Glutamatergic neuron (in vitro differentiated cells): ENCODE data around the gene GFOD1. TPM values are rescaled to one million over a fixed set of nuclear protein-coding genes. Genes with fewer than 3 reads are reported as not detected.

Source experiments
- DNase-seq: peaks from one replicate; pipeline ENCODE4 v3.0.0; 2022
- H3K27ac Mint-ChIP-seq: one replicate; pipeline ENCODE4 v1.8.0; 2020; ENCODE audit warnings: mild to moderate bottlenecking, mixed read lengths, inconsistent platforms; ENCODE audit not compliant: unreplicated experiment
- H3K27me3 Mint-ChIP-seq: one replicate; pipeline ENCODE4 v1.8.0; 2020; ENCODE audit warnings: mild to moderate bottlenecking, moderate library complexity, mixed read lengths, inconsistent platforms; ENCODE audit not compliant: unreplicated experiment
- H3K36me3 Mint-ChIP-seq: one replicate; pipeline ENCODE4 v1.8.0; 2020; ENCODE audit warnings: mild to moderate bottlenecking, mixed read lengths, inconsistent platforms; ENCODE audit not compliant: unreplicated experiment
- H3K4me1 Mint-ChIP-seq: one replicate; pipeline ENCODE4 v1.8.0; 2020; ENCODE audit warnings: mild to moderate bottlenecking, low read depth, mixed read lengths, inconsistent platforms; ENCODE audit not compliant: unreplicated experiment
- H3K4me3 Mint-ChIP-seq: one replicate; pipeline ENCODE4 v1.8.0; 2020; ENCODE audit warnings: mild to moderate bottlenecking, mixed read lengths, inconsistent platforms; ENCODE audit not compliant: unreplicated experiment
- H3K9me3 Mint-ChIP-seq: one replicate; pipeline ENCODE4 v1.8.0; 2020; ENCODE audit warnings: mild to moderate bottlenecking, moderate library complexity, mixed read lengths, inconsistent platforms; ENCODE audit not compliant: unreplicated experiment
- total RNA-seq: library from RNA; stranded (reverse); fragmentation: NEBNext Ultra II Directional; extraction: Animal tissue kit (Norgen Biotek cat#: 25700); gene quantifications from one replicate; pipeline ENCODE4 v1.2.1, GENCODE V29; 2021; ENCODE audit not compliant: unreplicated experiment
- TF ChIP-seq, protein P1 (sequence below): fragments of 200-600 bp; sonication (generic); IDR thresholded peaks from one replicate; pipeline ENCODE4 v1.5.0; 2021; ENCODE audit not compliant: partially characterized antibody, unreplicated experiment

Gene GFOD1
- total RNA-seq, 1 donor from 2014 or later, result 4.1 TPM

- peaks cover 6% of the 10 kb centered on the region for H3K27me3 Mint-ChIP-seq
- no peaks in the 10 kb centered on the region for H3K9me3 Mint-ChIP-seq
- H3K36me3 Mint-ChIP-seq, result no peaks in the 10 kb centered on the region
- DNase-seq, result no peak
- H3K4me3 Mint-ChIP-seq, result no peak overlapping the region
- H3K4me1 Mint-ChIP-seq, result peaks cover 21% of the 10 kb centered on the region
- peak overlapping the region; percentile 66 for H3K27ac Mint-ChIP-seq
- TF ChIP-seq, protein P1, sequence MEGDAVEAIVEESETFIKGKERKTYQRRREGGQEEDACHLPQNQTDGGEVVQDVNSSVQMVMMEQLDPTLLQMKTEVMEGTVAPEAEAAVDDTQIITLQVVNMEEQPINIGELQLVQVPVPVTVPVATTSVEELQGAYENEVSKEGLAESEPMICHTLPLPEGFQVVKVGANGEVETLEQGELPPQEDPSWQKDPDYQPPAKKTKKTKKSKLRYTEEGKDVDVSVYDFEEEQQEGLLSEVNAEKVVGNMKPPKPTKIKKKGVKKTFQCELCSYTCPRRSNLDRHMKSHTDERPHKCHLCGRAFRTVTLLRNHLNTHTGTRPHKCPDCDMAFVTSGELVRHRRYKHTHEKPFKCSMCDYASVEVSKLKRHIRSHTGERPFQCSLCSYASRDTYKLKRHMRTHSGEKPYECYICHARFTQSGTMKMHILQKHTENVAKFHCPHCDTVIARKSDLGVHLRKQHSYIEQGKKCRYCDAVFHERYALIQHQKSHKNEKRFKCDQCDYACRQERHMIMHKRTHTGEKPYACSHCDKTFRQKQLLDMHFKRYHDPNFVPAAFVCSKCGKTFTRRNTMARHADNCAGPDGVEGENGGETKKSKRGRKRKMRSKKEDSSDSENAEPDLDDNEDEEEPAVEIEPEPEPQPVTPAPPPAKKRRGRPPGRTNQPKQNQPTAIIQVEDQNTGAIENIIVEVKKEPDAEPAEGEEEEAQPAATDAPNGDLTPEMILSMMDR, result no peak
Measured at GRCh38 chr6:13469693-13470092, 17.7 kb downstream of the GFOD1 start.

GRCh38 chr6:13468839-13469238 lies 18.6 kb downstream of the GFOD1 start:
- peaks cover 6% of the 10 kb centered on the region for H3K27me3 Mint-ChIP-seq
- no peak for DNase-seq
- no peak overlapping the region for H3K4me3 Mint-ChIP-seq
- H3K4me1 Mint-ChIP-seq, result peaks cover 21% of the 10 kb centered on the region
- no peaks in the 10 kb centered on the region for H3K9me3 Mint-ChIP-seq
- no peaks in the 10 kb centered on the region for H3K36me3 Mint-ChIP-seq
- TF ChIP-seq, protein P1, result no peak
- peak overlapping the region; percentile 60 for H3K27ac Mint-ChIP-seq

- peaks cover 12% of the 10 kb centered on the region for H3K27me3 Mint-ChIP-seq
- peaks cover 25% of the 10 kb centered on the region for H3K4me1 Mint-ChIP-seq
- DNase-seq, result no peak
- no peaks in the 10 kb centered on the region for H3K36me3 Mint-ChIP-seq
- no peak overlapping the region for H3K4me3 Mint-ChIP-seq
- TF ChIP-seq, protein P1, result no peak
- H3K27ac Mint-ChIP-seq, result no peak overlapping the region
- no peaks in the 10 kb centered on the region for H3K9me3 Mint-ChIP-seq
Measured at GRCh38 chr6:13467216-13467600, 20.2 kb downstream of the GFOD1 start.

DNA sequence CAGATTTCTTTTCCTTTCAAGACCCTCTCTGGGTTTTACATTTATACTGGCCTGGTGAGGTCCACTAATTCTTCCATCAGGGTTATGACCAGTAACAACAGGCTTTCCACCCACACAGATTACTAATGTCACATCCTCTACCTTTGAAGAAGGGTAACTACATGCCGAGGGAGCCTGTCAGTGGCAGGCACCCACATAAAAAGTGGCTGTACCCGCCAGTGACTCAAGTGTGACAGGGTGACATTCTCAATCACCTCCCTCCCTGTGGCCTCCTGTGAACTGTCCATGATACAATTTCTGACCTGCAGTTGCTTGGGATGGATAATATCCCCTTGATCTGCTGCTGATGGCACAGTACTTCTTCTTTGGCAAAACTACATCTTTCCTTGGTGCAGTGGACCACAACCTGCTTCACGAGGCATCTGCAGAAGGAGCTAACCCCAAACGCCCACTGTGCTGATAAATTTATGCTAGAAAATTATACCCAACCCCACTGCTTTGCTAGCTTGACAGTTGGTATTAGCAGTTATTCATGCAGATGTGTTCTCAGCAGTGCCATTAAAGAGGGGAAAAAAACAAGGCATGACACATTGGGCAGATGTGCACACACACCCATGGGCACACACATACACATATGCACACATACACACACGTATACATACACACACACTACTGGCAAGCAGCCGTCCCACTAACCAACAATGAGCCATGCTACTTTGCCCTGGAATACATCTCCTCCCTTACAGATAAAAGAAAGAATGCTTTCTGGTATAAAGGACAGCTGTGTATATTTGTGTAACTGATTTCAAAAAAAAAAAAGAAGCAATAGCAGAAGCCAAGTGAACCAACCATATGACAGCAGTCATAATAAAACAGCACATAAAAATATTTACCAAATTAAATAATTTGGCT lies 20.8 kb downstream of the GFOD1 start:
- H3K4me1 Mint-ChIP-seq, result peaks cover 22% of the 10 kb centered on the region
- TF ChIP-seq, protein P1, result no peak
- no peak for DNase-seq
- no peak overlapping the region for H3K27ac Mint-ChIP-seq
- H3K27me3 Mint-ChIP-seq, result peaks cover 12% of the 10 kb centered on the region
- no peaks in the 10 kb centered on the region for H3K36me3 Mint-ChIP-seq
- H3K4me3 Mint-ChIP-seq, result no peak overlapping the region
- no peaks in the 10 kb centered on the region for H3K9me3 Mint-ChIP-seq

GRCh38 chr6:13465734-13466133 lies 21.7 kb downstream of the GFOD1 start:
- Mint-ChIP-seq H3K27me3 (peaks cover 11% of the 10 kb centered on the region), H3K36me3 (no peaks in the 10 kb centered on the region), H3K4me3 (no peak overlapping the region), H3K27ac (no peak overlapping the region), H3K9me3 (no peaks in the 10 kb centered on the region), H3K4me1 (peaks cover 15% of the 10 kb centered on the region)
- no peak for DNase-seq
- TF ChIP-seq, protein P1, result no peak
